Mesenteric fat pad (tissue), 1 donor: ENCODE data around the gene CFAP54. TPM values are rescaled to one million over a fixed set of nuclear protein-coding genes. Genes with fewer than 3 reads are reported as not detected.

Experiments
- DNase-seq: peaks from one replicate; pipeline ENCODE4 v3.0.0-alpha.2; 2020; ENCODE audit warnings: low spot score
- total RNA-seq: library from RNA; stranded (reverse); fragmentation: NEBNext Ultra II Directional; extraction: Animal tissue kit (Norgen Biotek cat#: 25700); gene quantifications from one replicate; pipeline ENCODE4 v1.2.1, GENCODE V29; 2021
- donor health status: DM: yes; HTN: yes; CAD: no.

CFAP54 gene
- total RNA-seq, 1 donor from 2014 or later = 0.71 TPM

DNA sequence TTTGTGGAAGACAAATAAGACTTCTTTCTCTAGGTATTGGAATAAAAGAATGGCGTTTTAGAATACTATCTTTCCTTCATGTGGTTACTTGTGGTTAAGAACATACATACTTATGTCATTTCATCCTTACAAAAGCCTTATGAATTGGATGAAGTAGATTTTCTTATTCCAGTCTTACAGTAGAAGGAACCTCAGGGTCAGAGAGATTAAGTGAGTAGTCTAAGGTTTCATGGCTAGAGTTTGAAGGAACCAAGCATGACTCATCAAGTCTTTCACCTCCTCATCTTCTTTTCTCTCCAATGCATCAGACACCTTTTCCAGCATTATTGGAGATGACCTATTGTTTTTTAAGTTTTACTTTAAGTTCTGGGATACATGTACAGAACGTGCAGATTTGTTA lies 324.8 kb downstream of the CFAP54 start:
- DNase-seq = no peak

GRCh38 chr12:96821592-96821991 lies 332.2 kb downstream of the CFAP54 start:
- no peak for DNase-seq

DNA sequence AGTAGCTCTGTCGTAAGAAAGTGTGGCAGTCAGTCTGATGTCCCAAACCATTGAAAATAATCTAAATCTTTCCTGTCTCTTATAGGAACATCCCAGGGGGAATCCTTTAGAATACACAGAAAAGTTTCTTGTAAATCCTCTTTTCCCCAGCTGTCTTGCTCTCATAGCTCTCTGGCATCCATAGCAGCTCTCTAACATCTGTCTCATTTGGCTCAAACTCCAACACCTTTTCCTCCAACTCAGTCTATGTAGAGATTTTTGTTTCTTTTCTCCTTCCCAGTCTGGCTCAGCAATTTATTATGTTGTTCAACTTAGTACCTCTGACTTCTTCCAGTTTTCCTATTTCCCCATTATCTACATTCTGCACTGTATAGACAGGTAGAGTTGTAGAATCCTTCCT lies 333.3 kb downstream of the CFAP54 start:
- DNase-seq = no peak

DNA sequence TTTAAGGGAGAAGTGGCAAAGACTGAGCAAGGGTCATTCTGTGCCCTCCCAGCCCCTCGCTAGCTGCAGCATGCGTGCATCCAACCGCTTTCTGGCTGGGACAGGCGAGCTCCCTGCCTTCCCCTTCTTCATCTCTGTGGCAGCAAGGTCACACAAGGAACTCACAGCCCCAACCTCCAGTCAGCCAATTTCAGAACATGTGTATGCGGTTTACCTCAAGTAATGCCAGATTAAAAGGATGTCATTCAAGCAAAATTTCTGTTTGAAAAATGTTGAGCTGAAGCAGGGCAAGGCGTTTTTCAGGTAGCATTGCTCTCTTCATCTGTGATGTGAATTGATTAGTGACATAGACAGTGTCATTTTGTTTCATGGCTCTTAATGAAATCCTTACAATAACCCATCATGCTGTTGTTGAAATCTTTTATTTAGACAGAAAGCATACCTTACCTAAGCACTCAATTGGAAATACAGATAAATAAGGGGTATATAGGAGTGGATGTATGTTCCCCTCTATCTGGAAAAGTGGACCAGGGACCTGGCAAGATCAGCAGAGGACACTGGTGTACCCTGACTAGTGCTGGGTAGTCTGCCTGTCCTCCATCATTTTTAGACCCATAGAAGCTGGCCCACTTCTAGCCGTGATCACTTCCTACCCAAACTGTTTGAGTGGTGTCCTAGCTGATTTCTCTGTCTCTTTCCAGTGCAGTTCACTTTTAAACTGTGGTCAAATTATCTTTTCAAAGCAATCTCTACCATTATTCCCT lies 334.9 kb downstream of the CFAP54 start:
- DNase-seq = no peak

GRCh38 chr12:96824838-96825236 lies 335.5 kb downstream of the CFAP54 start:
- DNase-seq = no peak

DNA sequence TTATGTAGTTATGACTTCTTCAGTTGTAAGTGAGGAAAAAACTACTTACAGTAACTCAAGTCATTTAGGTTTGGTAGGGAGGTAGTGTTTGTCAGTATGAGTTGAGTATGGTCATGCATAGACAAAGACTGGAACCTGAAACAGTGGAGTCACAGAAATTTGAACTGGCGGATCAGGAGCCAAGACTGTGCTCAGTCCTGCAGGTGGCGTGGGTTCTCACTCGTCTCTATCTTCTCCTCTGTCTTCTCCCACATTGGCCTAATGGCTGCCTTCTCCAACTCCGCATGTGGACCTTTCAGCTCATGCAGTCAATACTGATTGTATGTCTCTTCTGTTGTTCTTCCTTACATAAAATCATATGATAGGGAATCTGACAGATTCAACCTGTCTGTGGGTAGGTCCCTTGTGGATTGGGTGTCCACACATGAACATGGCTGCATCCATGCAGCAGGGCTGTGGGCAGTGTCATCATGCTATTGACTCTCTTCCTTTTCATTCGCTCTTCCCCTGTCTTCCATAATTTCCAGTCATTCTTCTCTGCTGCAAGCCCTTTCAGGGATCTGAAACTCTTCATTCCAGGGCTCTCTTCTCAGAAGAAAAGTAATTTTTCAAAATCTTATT lies 338.9 kb downstream of the CFAP54 start:
- no peak for DNase-seq

DNA sequence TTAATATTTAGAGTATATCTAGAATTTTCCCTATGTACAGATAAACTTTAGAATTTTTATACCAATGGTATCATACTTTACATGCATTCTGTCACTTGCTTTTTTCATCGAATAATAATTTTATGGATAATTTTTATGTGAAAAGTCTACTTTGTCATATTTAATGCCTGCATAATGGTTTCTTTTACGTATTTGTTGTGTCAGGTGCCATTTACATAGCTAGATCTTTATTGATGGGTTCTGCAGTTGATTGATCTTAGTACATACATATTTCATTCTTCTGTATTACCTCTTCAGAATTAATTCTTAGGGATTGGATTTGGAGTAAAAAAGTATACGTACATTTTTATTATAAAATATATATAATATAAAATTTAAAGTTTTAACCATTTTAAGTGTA lies 340.0 kb downstream of the CFAP54 start:
- no peak for DNase-seq

DNA sequence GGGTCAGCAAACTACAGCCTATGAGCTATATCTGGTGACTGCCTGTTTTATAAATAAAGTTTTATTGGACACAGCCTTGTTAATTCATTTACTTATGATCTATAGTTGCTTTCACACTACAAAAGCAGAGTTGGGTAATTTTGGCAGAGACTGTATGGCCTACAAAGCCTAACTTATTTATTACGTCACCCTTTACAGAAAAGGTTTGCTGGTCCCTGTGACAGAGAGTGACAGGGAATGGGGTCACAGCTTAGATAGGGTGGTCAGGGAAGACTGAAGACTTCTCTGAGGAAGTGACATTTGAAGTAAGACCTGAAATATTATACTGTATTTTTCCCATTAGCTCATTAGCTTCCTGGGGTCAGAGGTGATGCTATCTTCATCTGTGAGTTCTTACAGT lies 342.0 kb downstream of the CFAP54 start:
- no peak for DNase-seq

DNA sequence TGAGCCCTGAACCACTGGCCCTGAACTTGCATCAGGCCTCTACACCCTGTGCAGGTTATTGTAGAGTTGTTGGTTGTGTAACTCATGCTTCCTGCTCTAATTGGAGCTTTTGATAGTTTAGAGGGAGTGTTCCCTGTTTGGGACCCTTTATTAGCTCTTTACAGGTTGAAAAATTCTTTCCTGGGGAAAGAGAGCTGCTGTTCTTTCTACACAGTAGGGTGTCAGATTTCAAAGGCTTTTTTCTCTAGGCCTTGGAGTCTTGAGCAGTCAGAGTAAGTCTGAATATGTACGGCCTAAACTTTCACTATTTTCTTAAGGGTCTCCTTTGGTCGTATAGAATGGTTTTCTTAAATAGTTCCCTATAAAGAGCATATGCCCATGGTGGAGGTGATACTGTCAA lies 356.9 kb downstream of the CFAP54 start:
- DNase-seq = no peak

- no peak for DNase-seq
These were observed 361.3 kb downstream of the CFAP54 start for GRCh38 chr12:96850676-96851075.

- DNase-seq = no peak
These were observed 368.8 kb downstream of the CFAP54 start for GRCh38 chr12:96858162-96858561.

GRCh38 chr12:96861656-96862055 lies 372.3 kb downstream of the CFAP54 start:
- no peak for DNase-seq

GRCh38 chr12:96862326-96862725 lies 372.9 kb downstream of the CFAP54 start:
- no peak for DNase-seq

GRCh38 chr12:96864335-96864734 lies 375.0 kb downstream of the CFAP54 start:
- no peak for DNase-seq

GRCh38 chr12:96866801-96867590 lies 377.6 kb downstream of the CFAP54 start:
- DNase-seq = no peak

DNA sequence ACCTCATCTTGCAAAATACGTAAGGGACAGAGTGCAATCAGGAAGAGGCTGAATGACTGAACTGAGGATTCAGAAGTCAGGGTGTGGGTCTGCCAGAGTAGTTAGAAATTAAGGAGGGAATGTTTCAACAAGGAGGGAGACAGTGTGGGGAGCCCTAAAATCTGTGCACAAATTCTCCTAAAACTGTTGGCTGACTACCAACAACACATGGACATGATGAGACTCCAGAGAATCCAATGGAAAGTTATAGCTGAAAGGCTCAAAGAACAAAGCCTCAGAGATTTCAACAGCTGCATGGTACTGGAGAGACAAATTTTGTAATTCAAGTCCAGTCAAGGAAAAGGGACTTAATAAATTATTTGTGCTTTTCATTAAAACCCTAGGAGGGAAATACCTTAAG lies 381.6 kb downstream of the CFAP54 start:
- DNase-seq = no peak

- DNase-seq = no peak
These were observed 383.6 kb downstream of the CFAP54 start for GRCh38 chr12:96872961-96873360.

- no peak for DNase-seq
These were observed 384.8 kb downstream of the CFAP54 start for GRCh38 chr12:96874211-96874610.

DNA sequence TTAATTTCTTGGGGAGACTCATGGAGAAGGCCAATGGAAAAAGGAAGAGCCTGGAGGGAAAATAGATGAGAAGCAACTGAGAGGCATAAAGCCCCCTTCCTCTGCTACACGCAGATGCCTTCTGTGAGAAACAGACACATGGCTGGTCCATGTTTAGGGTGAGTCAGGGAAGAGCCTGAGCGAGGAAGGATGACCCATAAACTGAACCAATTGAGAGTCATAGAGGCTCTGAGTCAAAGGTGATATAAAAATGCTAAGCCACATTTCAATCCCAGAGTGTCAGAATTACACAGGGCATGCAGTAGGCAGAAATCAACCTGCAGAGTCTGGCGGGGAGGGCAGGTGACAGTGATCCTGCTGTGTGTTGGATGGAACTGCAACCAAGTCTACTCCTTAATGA lies 387.6 kb downstream of the CFAP54 start:
- no peak for DNase-seq

- no peak for DNase-seq
These were observed 389.3 kb downstream of the CFAP54 start for GRCh38 chr12:96878704-96879103.

GRCh38 chr12:96879301-96879700 lies 389.9 kb downstream of the CFAP54 start:
- no peak for DNase-seq

GRCh38 chr12:96880220-96880619 lies 390.8 kb downstream of the CFAP54 start:
- no peak for DNase-seq
